ENCODE measurements around the gene PROM1. TPM values are rescaled to one million over a fixed set of nuclear protein-coding genes. Genes with fewer than 3 reads are reported as not detected.

PROM1 gene
- total RNA-seq, 1 donor from 2014 or later: 0.93 TPM

GRCh38 chr4:16031546-16032395 is 52.1 kb downstream of the PROM1 start:
- intact Hi-C loops (cut with DNase I): no loop called here
- Histone ChIP-seq H3K4me3 (no peak overlapping the region), H3K4me1 (peaks cover 4% of the 10 kb centered on the region), H3K27ac (no peak overlapping the region), H3K9me3 (no peaks in the 10 kb centered on the region), H3K36me3 (no peaks in the 10 kb centered on the region), H3K27me3 (no peaks in the 10 kb centered on the region)
- DNase-seq (no peak), ATAC-seq (no peak)
- TF ChIP-seq CTCF (IDR thresholded peaks at IDR 0.05): no peak

GRCh38 chr4:16029886-16030285 is 53.9 kb downstream of the PROM1 start:
- intact Hi-C loops (cut with DNase I): loop anchor here (10.0 kb wide), 1 partner anchor 235 kb away; no protein-coding TSS in a partner anchor
- Histone ChIP-seq H3K36me3 (no peaks in the 10 kb centered on the region), H3K27ac (no peak overlapping the region), H3K4me1 (peaks cover 4% of the 10 kb centered on the region), H3K4me3 (no peak overlapping the region), H3K27me3 (no peaks in the 10 kb centered on the region), H3K9me3 (no peaks in the 10 kb centered on the region)
- DNase-seq: no peak
- no peak for ATAC-seq
- no peak for TF ChIP-seq CTCF (IDR thresholded peaks at IDR 0.05)

GRCh38 chr4:16029262-16029661 is 54.6 kb downstream of the PROM1 start:
- intact Hi-C loops (cut with DNase I): loop anchor here (10.0 kb wide), 1 partner anchor 236 kb away; no protein-coding TSS in a partner anchor
- no peak for TF ChIP-seq CTCF (IDR thresholded peaks at IDR 0.05)
- Histone ChIP-seq H3K9me3 (no peaks in the 10 kb centered on the region), H3K27me3 (no peaks in the 10 kb centered on the region), H3K4me1 (peaks cover 4% of the 10 kb centered on the region), H3K4me3 (no peak overlapping the region), H3K36me3 (no peaks in the 10 kb centered on the region), H3K27ac (no peak overlapping the region)
- DNase-seq (no peak), ATAC-seq (no peak)

- no peaks in the 10 kb centered on the region for H3K36me3 ChIP-seq
- H3K27me3 ChIP-seq: no peaks in the 10 kb centered on the region
- no peak overlapping the region for H3K27ac ChIP-seq
- no peak for ATAC-seq
- TF ChIP-seq CTCF (IDR thresholded peaks at IDR 0.05): no peak
- H3K4me1 ChIP-seq: no peaks in the 10 kb centered on the region
- H3K4me3 ChIP-seq: no peak overlapping the region
- DNase-seq: no peak
- no peaks in the 10 kb centered on the region for H3K9me3 ChIP-seq
- intact Hi-C loops (cut with DNase I): loop anchor here (10.0 kb wide), 1 partner anchor 237 kb away; no protein-coding TSS in a partner anchor
These were observed 56.2 kb downstream of the PROM1 start for GRCh38 chr4:16027626-16028025.

GRCh38 chr4:16027114-16027513 is 56.7 kb downstream of the PROM1 start:
- no peak for TF ChIP-seq CTCF (IDR thresholded peaks at IDR 0.05)
- intact Hi-C loops (cut with DNase I): loop anchor here (10.0 kb wide), 1 partner anchor 238 kb away; no protein-coding TSS in a partner anchor
- ATAC-seq: no peak

More at GRCh38 chr4:16027114-16027513, 56.7 kb downstream of the PROM1 start:
- no peaks in the 10 kb centered on the region for H3K27me3 ChIP-seq
- H3K27ac ChIP-seq: no peak overlapping the region
- no peaks in the 10 kb centered on the region for H3K36me3 ChIP-seq
- no peak overlapping the region for H3K4me3 ChIP-seq
- no peaks in the 10 kb centered on the region for H3K4me1 ChIP-seq
- no peak for DNase-seq
- H3K9me3 ChIP-seq: no peaks in the 10 kb centered on the region

All from upper lobe of right lung (tissue), 1 donor.